Astrocyte (in vitro differentiated cells and primary cell): Measurements from ENCODE around the gene HS6ST3.

ENCODE experiments used
- EZH2 ChIP-seq: IDR thresholded peaks from 2 replicates; pipeline ENCODE4 v1.6.1; 2012; ENCODE audit warnings: mild to moderate bottlenecking, low read length, inconsistent platforms; ENCODE audit not compliant: insufficient read depth
- TF ChIP-seq, protein P1 (sequence below): IDR thresholded peaks from 2 replicates; pipeline ENCODE4 v1.5.1; 2011; ENCODE audit warnings: low read depth, mild to moderate bottlenecking, inconsistent platforms, low read length, moderate library complexity; ENCODE audit not compliant: insufficient read depth

DNA sequence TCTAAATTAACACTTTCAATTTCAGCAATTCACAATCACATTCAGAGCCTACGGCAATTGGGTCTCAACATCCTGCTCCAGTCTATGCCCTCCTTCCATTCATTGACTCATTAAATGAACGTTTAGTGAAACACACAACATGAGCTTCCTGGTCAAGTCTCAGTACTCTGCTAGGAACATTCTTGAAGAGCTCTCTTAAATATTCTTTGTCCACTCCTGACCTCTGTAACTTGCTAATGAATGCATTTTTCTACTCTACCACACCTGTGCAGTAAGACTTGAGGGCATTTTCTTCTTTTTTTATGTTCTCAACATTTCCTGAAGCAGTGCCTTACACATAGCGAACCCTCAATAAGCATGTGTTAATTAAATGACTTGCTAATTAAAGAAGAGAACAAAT, 735.7 kb downstream of the HS6ST3 start:
- TF ChIP-seq, protein P1, sequence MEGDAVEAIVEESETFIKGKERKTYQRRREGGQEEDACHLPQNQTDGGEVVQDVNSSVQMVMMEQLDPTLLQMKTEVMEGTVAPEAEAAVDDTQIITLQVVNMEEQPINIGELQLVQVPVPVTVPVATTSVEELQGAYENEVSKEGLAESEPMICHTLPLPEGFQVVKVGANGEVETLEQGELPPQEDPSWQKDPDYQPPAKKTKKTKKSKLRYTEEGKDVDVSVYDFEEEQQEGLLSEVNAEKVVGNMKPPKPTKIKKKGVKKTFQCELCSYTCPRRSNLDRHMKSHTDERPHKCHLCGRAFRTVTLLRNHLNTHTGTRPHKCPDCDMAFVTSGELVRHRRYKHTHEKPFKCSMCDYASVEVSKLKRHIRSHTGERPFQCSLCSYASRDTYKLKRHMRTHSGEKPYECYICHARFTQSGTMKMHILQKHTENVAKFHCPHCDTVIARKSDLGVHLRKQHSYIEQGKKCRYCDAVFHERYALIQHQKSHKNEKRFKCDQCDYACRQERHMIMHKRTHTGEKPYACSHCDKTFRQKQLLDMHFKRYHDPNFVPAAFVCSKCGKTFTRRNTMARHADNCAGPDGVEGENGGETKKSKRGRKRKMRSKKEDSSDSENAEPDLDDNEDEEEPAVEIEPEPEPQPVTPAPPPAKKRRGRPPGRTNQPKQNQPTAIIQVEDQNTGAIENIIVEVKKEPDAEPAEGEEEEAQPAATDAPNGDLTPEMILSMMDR, result no peak
- no peak for TF ChIP-seq EZH2
